Nephron progenitor cell (in vitro differentiated cells): ENCODE results near the gene RCSD1.
A peak's percentile ranks its signal among the peaks of the same experiment; 100 is the strongest.

ENCODE experiments used
- DNase-seq: peaks from one replicate; pipeline ENCODE4 v3.0.0; 2021
- H3K27ac Mint-ChIP-seq: 2 replicates; pipeline ENCODE4 v1.8.0; 2021; ENCODE audit warnings: mild to moderate bottlenecking, moderate library complexity, mixed read lengths
- H3K27me3 Mint-ChIP-seq: 2 replicates; pipeline ENCODE4 v1.8.0; 2021; ENCODE audit warnings: mild to moderate bottlenecking, low read depth, mixed read lengths; ENCODE audit not compliant: poor library complexity
- H3K36me3 Mint-ChIP-seq: 2 replicates; pipeline ENCODE4 v1.8.0; 2021; ENCODE audit warnings: low read depth, mixed read lengths
- H3K4me1 Mint-ChIP-seq: 2 replicates; pipeline ENCODE4 v1.8.0; 2021; ENCODE audit warnings: mixed read lengths
- H3K4me3 Mint-ChIP-seq: 2 replicates; pipeline ENCODE4 v1.8.0; 2021; ENCODE audit warnings: mild to moderate bottlenecking, moderate library complexity, mixed read lengths
- H3K9me3 Mint-ChIP-seq: 2 replicates; pipeline ENCODE4 v1.8.0; 2021; ENCODE audit warnings: mild to moderate bottlenecking, moderate library complexity, mixed read lengths
- CTCF ChIP-seq: fragments of 200-600 bp; sonication (generic); IDR thresholded peaks from 2 replicates; pipeline ENCODE4 v1.5.0; 2021; ENCODE audit warnings: antibody characterized with exemption

RCSD1 gene

GRCh38 chr1:167628741-167629515 is 1.1 kb upstream of the RCSD1 start:
- peaks cover 11% of the 10 kb centered on the region for H3K9me3 Mint-ChIP-seq
- H3K4me3 Mint-ChIP-seq = peak overlapping the region; percentile 84

GRCh38 chr1:167630568-167631385 is 745 bp downstream of the RCSD1 start:
- Mint-ChIP-seq H3K27ac (no peak overlapping the region), H3K4me1 (peaks cover 64% of the 10 kb centered on the region), H3K4me3 (peak overlapping the region; percentile 78), H3K9me3 (peaks cover 3% of the 10 kb centered on the region), H3K27me3 (peaks cover 34% of the 10 kb centered on the region), H3K36me3 (no peaks in the 10 kb centered on the region)
- DNase-seq = no peak
- TF ChIP-seq CTCF = no peak

More at GRCh38 chr1:167628741-167629515, 1.1 kb upstream of the RCSD1 start:
- H3K27ac Mint-ChIP-seq = no peak overlapping the region
- H3K36me3 Mint-ChIP-seq = peaks cover 3% of the 10 kb centered on the region
- peaks cover 34% of the 10 kb centered on the region for H3K27me3 Mint-ChIP-seq
- no peak for DNase-seq
- H3K4me1 Mint-ChIP-seq = peaks cover 48% of the 10 kb centered on the region
- TF ChIP-seq CTCF = no peak

GRCh38 chr1:167631386-167631935 is 1.4 kb downstream of the RCSD1 start:
- no peaks in the 10 kb centered on the region for H3K9me3 Mint-ChIP-seq
- peaks cover 34% of the 10 kb centered on the region for H3K27me3 Mint-ChIP-seq
- peak overlapping the region; percentile 78 for H3K4me3 Mint-ChIP-seq
- no peak for DNase-seq
- TF ChIP-seq CTCF = no peak
- H3K27ac Mint-ChIP-seq = no peak overlapping the region
- H3K36me3 Mint-ChIP-seq = no peaks in the 10 kb centered on the region
- peaks cover 65% of the 10 kb centered on the region for H3K4me1 Mint-ChIP-seq

DNA sequence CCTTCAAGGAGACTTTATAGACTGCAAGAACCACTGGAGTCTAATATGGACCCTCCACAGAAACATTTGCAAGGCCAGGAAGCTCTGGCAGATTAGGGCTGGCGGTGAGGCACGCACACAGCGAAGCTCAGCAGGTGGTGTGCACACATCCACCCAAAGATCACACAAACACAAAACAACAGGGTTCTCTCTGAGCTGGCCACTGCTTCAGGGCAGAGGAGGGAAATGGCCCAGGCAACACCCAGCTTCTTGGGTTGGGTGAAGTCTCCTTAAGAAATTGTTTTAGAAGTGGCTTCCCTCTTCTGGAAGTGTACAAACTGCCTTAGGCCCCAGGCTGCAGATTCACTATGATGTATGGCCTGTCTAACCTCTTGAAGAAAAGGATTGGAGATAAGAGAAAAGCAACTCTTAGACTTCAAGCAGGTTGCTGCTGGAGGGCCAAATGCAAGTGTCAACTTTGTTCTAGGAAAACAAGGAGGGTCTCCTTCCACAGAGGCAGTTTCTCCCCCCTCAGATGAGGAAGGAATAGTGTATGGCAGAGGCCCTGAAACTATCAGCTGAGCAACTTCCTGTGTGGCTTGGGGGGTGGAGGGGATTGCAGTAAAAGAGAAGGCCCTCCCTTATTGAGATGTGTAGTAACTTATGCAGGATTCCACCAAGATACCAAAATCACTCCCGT is 2.0 kb downstream of the RCSD1 start:
- Mint-ChIP-seq H3K4me3 (no peak overlapping the region), H3K27ac (no peak overlapping the region), H3K36me3 (no peaks in the 10 kb centered on the region), H3K4me1 (peaks cover 70% of the 10 kb centered on the region), H3K27me3 (peaks cover 34% of the 10 kb centered on the region), H3K9me3 (no peaks in the 10 kb centered on the region)
- no peak for DNase-seq
- no peak for TF ChIP-seq CTCF

- H3K36me3 Mint-ChIP-seq = no peaks in the 10 kb centered on the region
- TF ChIP-seq CTCF = no peak
- no peak overlapping the region for H3K27ac Mint-ChIP-seq
- peaks cover 65% of the 10 kb centered on the region for H3K4me1 Mint-ChIP-seq
- no peaks in the 10 kb centered on the region for H3K9me3 Mint-ChIP-seq
- DNase-seq = no peak
- H3K27me3 Mint-ChIP-seq = peaks cover 38% of the 10 kb centered on the region
- H3K4me3 Mint-ChIP-seq = no peak overlapping the region
These were observed 3.4 kb downstream of the RCSD1 start for GRCh38 chr1:167633258-167633944.
